Activated CD8-positive, alpha-beta T cell treated with anti-CD3 and anti-CD28 coated beads for 36 hours (primary cell): Measurements from ENCODE around the gene DNAI7. TPM values are rescaled to one million over a fixed set of nuclear protein-coding genes. Genes with fewer than 3 reads are reported as not detected.
A peak's percentile ranks its signal among the peaks of the same experiment; 100 is the strongest.

Experiments
- ATAC-seq: fragments of 200-7000 bp; cut with Tn5 transposase; one replicate; pipeline ENCODE4 v1.10.0; 2021; ENCODE audit warnings: mild to moderate bottlenecking, moderate library complexity
- CTCF ChIA-PET: fragments of 350-600 bp; sonication (Branson Sonifier 250); formaldehyde crosslinking; loops from one replicate; lab custom pipeline; 2021; ENCODE audit warnings: antibody characterized with exemption; lab: Charles Lee
- POLR2A ChIA-PET: fragments of 350-600 bp; sonication (Branson Sonifier 250); formaldehyde crosslinking; loops from one replicate; lab custom pipeline; 2021; ENCODE audit warnings: antibody characterized with exemption; lab: Charles Lee
- DNase-seq: peaks from one replicate; pipeline ENCODE4 v3.0.0-alpha.2; 2020
- H3K27ac Mint-ChIP-seq: one replicate; pipeline ENCODE4 v1.8.0; 2021; ENCODE audit warnings: mild to moderate bottlenecking, mixed read lengths
- H3K27me3 Mint-ChIP-seq: one replicate; pipeline ENCODE4 v1.8.0; 2021; ENCODE audit warnings: mixed read lengths
- H3K36me3 Mint-ChIP-seq: one replicate; pipeline ENCODE4 v1.8.0; 2021; ENCODE audit warnings: low read depth, mixed read lengths
- H3K4me1 Mint-ChIP-seq: one replicate; pipeline ENCODE4 v1.8.0; 2021; ENCODE audit warnings: low read depth, mixed read lengths
- H3K4me3 Mint-ChIP-seq: one replicate; pipeline ENCODE4 v1.8.0; 2021; ENCODE audit warnings: mild to moderate bottlenecking, moderate library complexity, mixed read lengths
- H3K9me3 Mint-ChIP-seq: one replicate; pipeline ENCODE4 v1.8.0; 2021; ENCODE audit warnings: mixed read lengths
- intact Hi-C: fragments of 100-400 bp; cut with micrococcal nuclease; formaldehyde crosslinking; loops from one replicate; pipeline ENCODE4 v1.10.0; 2022
- total RNA-seq, 2 experiments: library from RNA; stranded (reverse); gene quantifications; one replicate each; pipeline ENCODE4 v1.2.3, GENCODE V29; 2021
- TF ChIP-seq, protein P1 (sequence below): fragments of 200-600 bp; IDR thresholded peaks from one replicate; pipeline ENCODE4 v1.8.0; 2022; ENCODE audit warnings: antibody characterized with exemption, mild to moderate bottlenecking

Gene DNAI7
- total RNA-seq, 2 experiments from 2014 or later, result not detected

DNA sequence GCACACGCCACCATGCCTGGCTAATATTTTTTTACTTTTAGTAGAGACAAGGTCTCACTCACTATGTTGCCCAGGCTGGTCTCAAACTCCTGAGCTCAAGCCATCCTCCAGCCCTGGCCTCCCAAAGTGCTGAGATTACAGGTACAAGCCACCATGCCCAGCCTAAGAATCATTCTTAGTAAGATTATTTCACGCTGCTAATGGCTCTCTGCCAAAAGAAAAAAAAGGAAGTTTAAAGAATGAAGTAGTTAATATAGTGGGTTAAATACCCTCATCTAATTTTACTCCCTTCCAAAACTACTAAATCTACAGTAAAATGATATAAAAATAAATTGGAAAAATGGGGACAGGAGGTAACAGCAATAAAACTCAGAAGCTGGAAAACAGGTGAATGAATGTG lies 2.6 kb upstream of the DNAI7 start:
- DNase-seq (no peak), ATAC-seq (no peak)
- TF ChIP-seq, protein P1, sequence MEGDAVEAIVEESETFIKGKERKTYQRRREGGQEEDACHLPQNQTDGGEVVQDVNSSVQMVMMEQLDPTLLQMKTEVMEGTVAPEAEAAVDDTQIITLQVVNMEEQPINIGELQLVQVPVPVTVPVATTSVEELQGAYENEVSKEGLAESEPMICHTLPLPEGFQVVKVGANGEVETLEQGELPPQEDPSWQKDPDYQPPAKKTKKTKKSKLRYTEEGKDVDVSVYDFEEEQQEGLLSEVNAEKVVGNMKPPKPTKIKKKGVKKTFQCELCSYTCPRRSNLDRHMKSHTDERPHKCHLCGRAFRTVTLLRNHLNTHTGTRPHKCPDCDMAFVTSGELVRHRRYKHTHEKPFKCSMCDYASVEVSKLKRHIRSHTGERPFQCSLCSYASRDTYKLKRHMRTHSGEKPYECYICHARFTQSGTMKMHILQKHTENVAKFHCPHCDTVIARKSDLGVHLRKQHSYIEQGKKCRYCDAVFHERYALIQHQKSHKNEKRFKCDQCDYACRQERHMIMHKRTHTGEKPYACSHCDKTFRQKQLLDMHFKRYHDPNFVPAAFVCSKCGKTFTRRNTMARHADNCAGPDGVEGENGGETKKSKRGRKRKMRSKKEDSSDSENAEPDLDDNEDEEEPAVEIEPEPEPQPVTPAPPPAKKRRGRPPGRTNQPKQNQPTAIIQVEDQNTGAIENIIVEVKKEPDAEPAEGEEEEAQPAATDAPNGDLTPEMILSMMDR, result no peak
- Mint-ChIP-seq H3K4me3 (no peak overlapping the region), H3K36me3 (peaks cover 7% of the 10 kb centered on the region), H3K27me3 (no peaks in the 10 kb centered on the region), H3K9me3 (no peaks in the 10 kb centered on the region), H3K27ac (no peak overlapping the region), H3K4me1 (peaks cover 26% of the 10 kb centered on the region)
- ChIA-PET POLR2A (interaction anchor here (0.7 kb wide), 1 partner anchor 210 kb away, joined by 3 read pairs; no protein-coding TSS in a partner anchor), CTCF (interaction anchor here (1.2 to 2.1 kb wide), 3 partner anchors 13 to 206 kb away, joined by 3 to 8 read pairs (median 5); no protein-coding TSS in a partner anchor)
- intact Hi-C loops, result loop anchor here (5.0 kb wide), 1 partner anchor 40 kb away; no protein-coding TSS in a partner anchor

DNA sequence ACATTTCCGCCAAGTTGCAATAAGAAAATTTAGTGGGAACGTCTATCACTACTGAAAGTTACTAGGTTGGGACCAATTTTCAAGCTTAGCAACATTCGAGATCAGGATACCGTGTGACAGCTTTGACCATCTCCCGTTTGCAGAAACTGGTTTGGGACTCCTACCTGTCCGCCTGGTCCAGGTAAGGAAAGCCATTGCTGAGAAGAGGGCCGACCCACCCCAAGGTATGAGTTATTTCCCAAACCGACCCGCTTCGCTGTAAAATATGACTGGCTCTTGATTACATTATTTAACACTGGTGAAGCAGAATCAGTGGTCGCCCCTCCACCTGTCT lies 271 bp downstream of the DNAI7 start:
- H3K36me3 Mint-ChIP-seq, result no peaks in the 10 kb centered on the region
- peak overlapping the region; percentile 95 for H3K27ac Mint-ChIP-seq
- H3K9me3 Mint-ChIP-seq, result no peaks in the 10 kb centered on the region
- intact Hi-C loops, result loop anchor here (5.0 kb wide), 1 partner anchor 43 kb away; no protein-coding TSS in a partner anchor
- DNase-seq (no peak), ATAC-seq (no peak)
- H3K27me3 Mint-ChIP-seq, result no peaks in the 10 kb centered on the region
- ChIA-PET POLR2A (interaction anchor here (1.5 kb wide), 1 partner anchor 14 kb away, joined by 5 read pairs; no protein-coding TSS in a partner anchor), CTCF (interaction anchor here (1.0 to 1.8 kb wide), 3 partner anchors 40 to 100 kb away, joined by 3 to 8 read pairs (median 8); no protein-coding TSS in a partner anchor)
- peak overlapping the region; percentile 92 for H3K4me3 Mint-ChIP-seq
- H3K4me1 Mint-ChIP-seq, result peaks cover 16% of the 10 kb centered on the region
- TF ChIP-seq, protein P1, result no peak

DNA sequence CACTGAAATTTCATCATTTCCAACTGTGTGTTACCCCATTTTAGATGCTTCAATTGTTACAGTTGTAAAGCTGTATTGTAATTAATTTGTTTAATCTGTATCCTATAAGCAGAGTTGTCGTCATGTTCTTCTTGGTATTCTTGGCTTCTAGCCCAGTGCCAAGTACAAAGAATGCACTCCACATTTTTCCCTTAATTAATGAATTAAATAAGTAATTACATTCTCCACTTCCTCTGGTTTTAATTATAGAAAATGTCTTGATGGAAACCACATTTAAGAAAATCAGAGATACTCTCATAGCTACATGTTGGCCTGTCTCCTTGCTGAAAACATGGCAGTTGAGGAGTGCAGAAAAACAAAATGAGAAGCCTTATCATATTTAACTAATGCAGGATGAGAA lies 746 bp downstream of the DNAI7 start:
- DNase-seq, result no peak
- ChIA-PET POLR2A (interaction anchor here (1.5 kb wide), 1 partner anchor 14 kb away, joined by 5 read pairs; no protein-coding TSS in a partner anchor), CTCF (interaction anchor here (1.1 to 1.8 kb wide), 2 partner anchors 39 to 47 kb away, joined by 8 read pairs; no protein-coding TSS in a partner anchor)
- no peak for ATAC-seq
- Mint-ChIP-seq H3K9me3 (no peaks in the 10 kb centered on the region), H3K27me3 (no peaks in the 10 kb centered on the region), H3K36me3 (no peaks in the 10 kb centered on the region), H3K27ac (peak overlapping the region; percentile 95), H3K4me3 (peak overlapping the region; percentile 92), H3K4me1 (peaks cover 16% of the 10 kb centered on the region)
- TF ChIP-seq, protein P1, result no peak
- intact Hi-C loops, result no loop called here

DNA sequence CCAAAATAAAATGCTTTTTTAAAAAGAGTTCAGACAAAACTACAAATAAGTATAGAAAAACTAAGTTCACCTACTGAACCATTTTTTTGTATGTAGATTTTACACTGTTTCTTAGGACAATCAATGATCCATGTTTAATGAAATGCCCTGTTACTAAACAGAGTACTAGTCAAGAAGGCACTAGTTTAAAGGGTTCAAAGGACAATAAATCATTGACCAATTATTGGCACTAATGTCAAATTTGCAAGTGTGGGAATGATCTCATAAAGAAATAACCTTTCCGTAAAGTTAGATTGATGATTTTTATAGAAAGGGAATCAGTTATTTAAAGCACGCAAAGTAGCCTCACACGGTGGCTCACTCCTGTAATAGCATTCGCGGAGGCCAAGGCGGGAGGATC lies 4.2 kb downstream of the DNAI7 start:
- POLR2A ChIA-PET, result no interaction called here
- Mint-ChIP-seq H3K36me3 (no peaks in the 10 kb centered on the region), H3K9me3 (no peaks in the 10 kb centered on the region), H3K4me1 (peaks cover 26% of the 10 kb centered on the region), H3K27me3 (no peaks in the 10 kb centered on the region), H3K4me3 (no peak overlapping the region), H3K27ac (no peak overlapping the region)
- no peak for DNase-seq
- CTCF ChIA-PET, result no interaction called here
- no peak for ATAC-seq
- intact Hi-C loops, result no loop called here
- TF ChIP-seq, protein P1, result no peak

DNA sequence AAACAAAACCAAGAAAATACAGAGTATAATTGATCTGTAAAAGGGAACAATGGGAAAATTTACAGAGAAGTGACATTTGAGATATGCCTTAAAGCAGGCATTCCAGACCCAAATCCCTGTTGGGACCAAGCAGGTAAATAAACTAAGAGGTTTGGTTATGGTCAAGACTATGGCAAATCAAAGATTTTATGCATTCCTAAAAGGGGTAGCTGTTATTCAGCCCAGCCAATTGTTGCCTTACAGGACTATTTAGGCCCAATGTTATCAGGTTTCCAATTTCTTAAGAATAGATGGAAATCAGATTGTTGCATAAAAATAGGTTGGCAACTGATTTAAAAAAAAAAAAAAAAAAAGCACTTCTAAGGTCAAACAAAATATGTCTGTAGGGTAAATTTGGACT lies 5.3 kb downstream of the DNAI7 start:
- Mint-ChIP-seq H3K27me3 (no peaks in the 10 kb centered on the region), H3K27ac (no peak overlapping the region), H3K4me1 (peaks cover 22% of the 10 kb centered on the region), H3K9me3 (no peaks in the 10 kb centered on the region), H3K36me3 (no peaks in the 10 kb centered on the region), H3K4me3 (no peak overlapping the region)
- intact Hi-C loops, result no loop called here
- POLR2A ChIA-PET, result no interaction called here
- CTCF ChIA-PET, result no interaction called here
- no peak for ATAC-seq
- no peak for DNase-seq
- TF ChIP-seq, protein P1, result no peak
